WTC11 (cell line): ENCODE results near the gene IRF2BP2. TPM values are rescaled to one million over a fixed set of nuclear protein-coding genes. Genes with fewer than 3 reads are reported as not detected.

Source experiments
- ATAC-seq: fragments of 200-7000 bp; cut with Tn5 transposase; 2 replicates; pipeline ENCODE4 v1.10.0; 2021; ENCODE audit warnings: mild to moderate bottlenecking, moderate library complexity
- CTCF ChIA-PET: fragments of 300-600 bp; sonication (Branson Sonifier 250); formaldehyde crosslinking; loops from one replicate; lab custom pipeline; 2021; ENCODE audit warnings: antibody characterized with exemption; lab: Charles Lee
- POLR2A ChIA-PET: fragments of 350-600 bp; sonication (Branson Sonifier 250); formaldehyde crosslinking; loops from one replicate; lab custom pipeline; 2021; ENCODE audit warnings: antibody characterized with exemption; lab: Charles Lee
- DNase-seq: peaks from one replicate; pipeline ENCODE4 v3.0.0; 2021; ENCODE audit warnings: low spot score
- H3K27ac Mint-ChIP-seq: 2 replicates; pipeline ENCODE4 v1.8.0; 2021; ENCODE audit warnings: mixed read lengths
- H3K27me3 Mint-ChIP-seq: 2 replicates; pipeline ENCODE4 v1.8.0; 2021; ENCODE audit warnings: low read depth, mild to moderate bottlenecking, moderate library complexity, mixed read lengths
- H3K36me3 Mint-ChIP-seq: 2 replicates; pipeline ENCODE4 v1.8.0; 2021; ENCODE audit warnings: mixed read lengths
- H3K4me1 Mint-ChIP-seq: 2 replicates; pipeline ENCODE4 v1.8.0; 2022; ENCODE audit warnings: mixed read lengths
- H3K4me3 Mint-ChIP-seq: 2 replicates; pipeline ENCODE4 v1.8.0; 2021; ENCODE audit warnings: mild to moderate bottlenecking, moderate library complexity, mixed read lengths
- H3K9me3 Mint-ChIP-seq: 2 replicates; pipeline ENCODE4 v1.8.0; 2021; ENCODE audit warnings: mixed read lengths
- CTCF ChIP-seq: fragments of 200-600 bp; IDR thresholded peaks from 2 replicates; pipeline ENCODE4 v1.8.0; 2022; ENCODE audit warnings: antibody characterized with exemption
- HMGXB4 ChIP-seq: sonication (generic); formaldehyde crosslinking; IDR thresholded peaks from 2 replicates; pipeline ENCODE4 v1.8.1; 2023; ENCODE audit warnings: mild to moderate bottlenecking, moderate library complexity, missing genetic modification reagents
- IRF1 ChIP-seq: sonication (generic); formaldehyde crosslinking; IDR thresholded peaks from 2 replicates; pipeline ENCODE4 v1.8.0; 2023; ENCODE audit warnings: missing genetic modification reagents
- IRF2 ChIP-seq: sonication (generic); formaldehyde crosslinking; IDR thresholded peaks from 2 replicates; pipeline ENCODE4 v1.8.0; 2022; ENCODE audit warnings: low read depth, missing genetic modification reagents, borderline replicate concordance
- NFATC4 ChIP-seq: fragments of 250-450 bp; sonication (Bioruptor Pico); IDR thresholded peaks from 2 replicates; pipeline ENCODE4 v1.9.0; 2021; ENCODE audit warnings: mild to moderate bottlenecking
- PRDM15 ChIP-seq: sonication (generic); formaldehyde crosslinking; IDR thresholded peaks from 2 replicates; pipeline ENCODE4 v1.8.0; 2022; ENCODE audit warnings: missing genetic modification reagents
- RORB ChIP-seq: fragments of 250-450 bp; sonication (Bioruptor Pico); IDR thresholded peaks from 2 replicates; pipeline ENCODE4 v1.9.0; 2021; ENCODE audit warnings: mild to moderate bottlenecking
- USF2 ChIP-seq: sonication (generic); formaldehyde crosslinking; IDR thresholded peaks from 2 replicates; pipeline ENCODE4 v1.8.1; 2023; ENCODE audit warnings: mild to moderate bottlenecking, missing genetic modification reagents, moderate library complexity
- ZBTB21 ChIP-seq: sonication (generic); formaldehyde crosslinking; IDR thresholded peaks from 2 replicates; pipeline ENCODE4 v1.8.1; 2023; ENCODE audit warnings: mild to moderate bottlenecking, missing genetic modification reagents, borderline replicate concordance
- ZBTB43 ChIP-seq: sonication (generic); formaldehyde crosslinking; IDR thresholded peaks from 2 replicates; pipeline ENCODE4 v1.8.1; 2023; ENCODE audit warnings: mild to moderate bottlenecking, missing genetic modification reagents
- ZNF138 ChIP-seq: sonication (generic); formaldehyde crosslinking; conservative IDR thresholded peaks from 2 replicates; pipeline ENCODE4 v1.8.1; 2022; ENCODE audit warnings: mild to moderate bottlenecking, moderate library complexity, missing genetic modification reagents
- ZNF317 ChIP-seq: sonication (generic); formaldehyde crosslinking; IDR thresholded peaks from 2 replicates; pipeline ENCODE4 v1.8.1; 2023; ENCODE audit warnings: low read depth, mild to moderate bottlenecking, moderate library complexity, missing genetic modification reagents, borderline replicate concordance
- total RNA-seq: library from RNA; stranded (reverse); gene quantifications from 3 replicates; pipeline ENCODE4 v1.2.3, GENCODE V29; 2021

The IRF2BP2 gene
- total RNA-seq, 1 experiment from 2014 or later = 70.9 TPM

- TF ChIP-seq CTCF (no peak), ZNF138 (CRISPR knock-in tag) (no peak)
These were observed 18.8 kb downstream of the IRF2BP2 start (continued) for GRCh38 chr1:234591131-234591530.

GRCh38 chr1:234589854-234590620, 19.9 kb downstream of the IRF2BP2 start:
- TF ChIP-seq ZNF317 (CRISPR knock-in tag) = no peak
- no peak for TF ChIP-seq IRF2 (CRISPR knock-in tag)
- TF ChIP-seq ZBTB21 (CRISPR knock-in tag) = no peak
- TF ChIP-seq ZBTB43 = no peak
- TF ChIP-seq USF2 = no peak
- no peak for TF ChIP-seq IRF1 (CRISPR knock-in tag)
- no peak for TF ChIP-seq PRDM15 (CRISPR knock-in tag)
- no peak for TF ChIP-seq HMGXB4 (CRISPR knock-in tag)
- no peak for TF ChIP-seq RORB (CRISPR knock-in tag)
- TF ChIP-seq NFATC4 (CRISPR knock-in tag) = no peak
- no peak overlapping the region for H3K4me3 Mint-ChIP-seq
- no peaks in the 10 kb centered on the region for H3K4me1 Mint-ChIP-seq
- peak; percentile 53; the same call in 1 of the 2 replicates for ATAC-seq
- H3K36me3 Mint-ChIP-seq = no peaks in the 10 kb centered on the region
- H3K27me3 Mint-ChIP-seq = peaks cover 9% of the 10 kb centered on the region
- no peak for DNase-seq
- POLR2A ChIA-PET = no interaction called here
- H3K9me3 Mint-ChIP-seq = peaks cover 11% of the 10 kb centered on the region
- no peak overlapping the region for H3K27ac Mint-ChIP-seq
- CTCF ChIA-PET = interaction anchor here (0.5 kb wide), 1 partner anchor 8 kb away, joined by 3 read pairs; no protein-coding TSS in a partner anchor
